Measurements from ENCODE around the gene NKX2-8. TPM values are rescaled to one million over a fixed set of nuclear protein-coding genes. Genes with fewer than 3 reads are reported as not detected.

The NKX2-8 gene
- total RNA-seq, 4 donors from 2014 or later, result not detected

GRCh38 chr14:36619853-36620252, 37.4 kb upstream of the NKX2-8 start:
- no peak for TF ChIP-seq EP300 (IDR thresholded peaks at IDR 0.05)
- no peak for TF ChIP-seq CTCF (IDR thresholded peaks at IDR 0.05)
- no peak for TF ChIP-seq POLR2A (IDR thresholded peaks at IDR 0.05; ENCODE audit: low read depth)
- TF ChIP-seq POLR2AphosphoS5 (IDR thresholded peaks at IDR 0.05), result no peak
- Histone ChIP-seq H3K4me3 (no peak overlapping the region), H3K27ac (replicated peaks in 1 of 4) (no peak overlapping the region), H3K4me1 (no peaks in the 10 kb centered on the region), H3K27me3 (no peaks in the 10 kb centered on the region), H3K9me3 (peaks cover 0 to 5% (median 0%) of the 10 kb centered on the region in 4 donors), H3K36me3 (no peaks in the 10 kb centered on the region)
- 82% methylated on average over 2 of the region's 2 CpGs for WGBS
- intact Hi-C loops (cut with DNase I), result no loop called here
- DNase-seq (ENCODE audit: extremely low spot score), result no peak

GRCh38 chr14:36619131-36619530, 36.7 kb upstream of the NKX2-8 start:
- TF ChIP-seq CTCF (IDR thresholded peaks at IDR 0.05), result no peak
- TF ChIP-seq EP300 (IDR thresholded peaks at IDR 0.05), result no peak
- no peak for TF ChIP-seq POLR2AphosphoS5 (IDR thresholded peaks at IDR 0.05)
- TF ChIP-seq POLR2A (IDR thresholded peaks at IDR 0.05; ENCODE audit: low read depth), result no peak
- no peak for DNase-seq (ENCODE audit: extremely low spot score)
- Histone ChIP-seq H3K27me3 (peaks cover 0 to under 1% (median 0%) of the 10 kb centered on the region in 4 donors), H3K4me3 (no peak overlapping the region), H3K36me3 (no peaks in the 10 kb centered on the region), H3K27ac (replicated peaks in 1 of 4) (no peak overlapping the region), H3K4me1 (no peaks in the 10 kb centered on the region), H3K9me3 (peaks cover 0 to 5% (median 0%) of the 10 kb centered on the region in 4 donors)
- intact Hi-C loops (cut with DNase I), result no loop called here
- 72% methylated on average over 3 of the region's 3 CpGs for WGBS

- TF ChIP-seq POLR2AphosphoS5 (IDR thresholded peaks at IDR 0.05) (no peak), CTCF (IDR thresholded peaks at IDR 0.05) (no peak), EP300 (IDR thresholded peaks at IDR 0.05) (no peak), POLR2A (IDR thresholded peaks at IDR 0.05; ENCODE audit: low read depth) (no peak)
- Histone ChIP-seq H3K4me3 (no peak overlapping the region), H3K36me3 (no peaks in the 10 kb centered on the region), H3K9me3 (peaks cover 0 to 5% (median 0%) of the 10 kb centered on the region in 4 donors), H3K4me1 (no peaks in the 10 kb centered on the region), H3K27ac (replicated peaks in 1 of 4) (no peak overlapping the region), H3K27me3 (peaks cover 0 to 5% (median 0%) of the 10 kb centered on the region in 4 donors)
- intact Hi-C loops (cut with DNase I), result no loop called here
- 43% methylated on average over 2 of the region's 2 CpGs for WGBS
- no peak for DNase-seq (ENCODE audit: extremely low spot score)
Observed at GRCh38 chr14:36618641-36619040, 36.2 kb upstream of the NKX2-8 start.

- H3K27ac ChIP-seq (replicated peaks in 1 of 4), result no peak overlapping the region
- no peak for TF ChIP-seq CTCF (IDR thresholded peaks at IDR 0.05)
- TF ChIP-seq POLR2A (IDR thresholded peaks at IDR 0.05; ENCODE audit: low read depth), result no peak
- no peak for TF ChIP-seq POLR2AphosphoS5 (IDR thresholded peaks at IDR 0.05)
- TF ChIP-seq EP300 (IDR thresholded peaks at IDR 0.05), result no peak
- WGBS, result 74% methylated on average over 5 of the region's 5 CpGs
- intact Hi-C loops (cut with DNase I), result no loop called here
- H3K36me3 ChIP-seq, result no peaks in the 10 kb centered on the region
- DNase-seq (ENCODE audit: extremely low spot score), result no peak
- peaks cover 0 to 8% (median 0%) of the 10 kb centered on the region in 4 donors for H3K27me3 ChIP-seq
- H3K9me3 ChIP-seq, result peaks cover 0 to 5% (median 0%) of the 10 kb centered on the region in 4 donors
- H3K4me3 ChIP-seq, result no peak overlapping the region
- no peaks in the 10 kb centered on the region for H3K4me1 ChIP-seq
Observed at GRCh38 chr14:36617824-36618223, 35.4 kb upstream of the NKX2-8 start.

- H3K9me3 ChIP-seq, result no peaks in the 10 kb centered on the region
- H3K4me1 ChIP-seq, result no peaks in the 10 kb centered on the region
- H3K4me3 ChIP-seq, result no peak overlapping the region
- H3K27me3 ChIP-seq, result peaks cover 0 to 42% (median 3%) of the 10 kb centered on the region in 4 donors
- DNase-seq (ENCODE audit: extremely low spot score), result no peak
- intact Hi-C loops (cut with DNase I), result loop anchor here (5.0 kb wide), 1 partner anchor 53 kb away; no protein-coding TSS in a partner anchor
- H3K36me3 ChIP-seq, result no peaks in the 10 kb centered on the region
- no peak overlapping the region for H3K27ac ChIP-seq (replicated peaks in 1 of 4)
- WGBS, result 44% methylated on average over 1 of the region's 1 CpG
- TF ChIP-seq POLR2A (IDR thresholded peaks at IDR 0.05; ENCODE audit: low read depth) (no peak), EP300 (IDR thresholded peaks at IDR 0.05) (no peak), POLR2AphosphoS5 (IDR thresholded peaks at IDR 0.05) (no peak), CTCF (IDR thresholded peaks at IDR 0.05) (no peak)
Observed at GRCh38 chr14:36605506-36605857, 23.1 kb upstream of the NKX2-8 start.

Measured in esophagus muscularis mucosa (tissue), 4 donors.